ENCODE results near the gene CCDC73.
"Not testable (repeated sequence)": the region's sequence is repeated elsewhere in the genome, so short reads cannot be mapped to it uniquely, and the experiment has no call there.

Gene CCDC73

DNA sequence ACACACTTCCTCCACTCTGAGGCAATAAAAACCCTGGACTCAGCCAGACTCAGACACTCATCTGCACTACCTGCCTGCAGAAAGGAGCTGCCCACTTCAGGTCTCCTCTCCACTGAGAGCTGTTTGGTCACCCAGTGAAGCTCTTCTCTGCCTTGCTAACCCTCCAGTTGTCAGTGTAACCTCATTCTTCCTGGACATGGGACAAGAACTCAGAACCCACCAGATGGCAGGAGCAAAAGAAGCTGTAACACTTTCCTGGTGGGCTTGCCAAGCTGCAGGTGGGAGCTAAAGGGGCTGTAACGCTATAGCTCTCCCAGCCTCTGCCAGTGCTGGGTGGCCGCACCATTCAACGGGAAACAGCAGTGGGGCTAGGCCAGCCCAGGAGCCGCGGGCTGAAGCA lies 89.7 kb downstream of the CCDC73 start:
- DNase-seq, result no peak

DNA sequence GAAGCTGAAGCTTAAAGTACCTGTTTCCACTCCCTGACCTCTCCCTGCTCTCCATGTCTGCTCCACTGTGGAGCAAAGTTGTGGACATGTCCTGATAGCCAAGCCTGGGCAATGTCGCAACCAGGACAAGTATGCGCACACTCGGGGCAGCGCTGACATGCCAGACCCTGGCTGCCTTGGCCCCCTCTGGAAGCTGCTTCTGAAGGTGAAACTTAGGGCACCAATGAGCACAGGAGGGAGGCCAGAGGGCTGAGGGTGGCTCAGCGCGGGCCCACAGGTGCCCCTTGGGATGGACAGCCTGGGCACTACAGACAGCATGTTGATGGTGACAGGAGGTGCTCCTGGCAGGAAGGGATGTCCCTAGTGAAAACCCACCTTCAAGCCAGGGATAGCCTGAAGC lies 90.2 kb downstream of the CCDC73 start:
- DNase-seq, result no peak

DNA sequence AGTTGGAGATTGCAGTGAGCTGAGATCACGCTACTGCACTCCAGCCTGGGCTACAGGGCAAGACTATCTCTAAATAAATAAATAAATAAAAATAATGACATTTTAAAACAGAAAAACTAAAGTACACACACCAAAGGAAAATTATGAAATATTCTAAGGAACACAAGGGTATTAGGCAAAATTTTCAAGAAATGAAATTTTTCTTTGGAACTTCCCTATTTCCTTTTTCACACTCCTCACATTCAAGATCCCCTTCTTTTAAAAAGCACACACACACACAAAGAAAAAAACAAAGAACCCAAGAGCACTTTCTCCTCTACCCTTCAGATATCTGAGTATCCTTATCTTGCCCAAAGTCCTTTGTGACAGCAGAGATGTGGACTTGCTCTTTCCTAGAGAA lies 92.8 kb downstream of the CCDC73 start:
- no peak for DNase-seq

DNA sequence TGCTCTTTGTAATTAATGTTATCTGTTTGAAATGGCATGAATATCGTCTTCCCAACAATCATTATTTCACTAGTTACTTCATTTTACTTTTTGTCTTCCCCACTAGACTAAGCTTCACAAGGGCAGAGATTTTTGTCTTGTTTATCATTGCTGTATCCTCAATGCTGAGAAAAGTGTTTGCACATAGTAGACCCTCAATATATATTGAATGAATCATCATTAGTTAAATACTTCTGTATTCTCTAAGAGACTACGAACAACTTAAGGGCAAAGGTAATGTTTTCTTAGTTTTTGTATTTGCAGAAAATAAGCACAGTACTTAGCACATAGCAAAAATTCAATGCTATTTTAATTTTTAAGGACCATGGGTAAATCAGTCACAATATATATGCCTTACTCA lies 95.9 kb downstream of the CCDC73 start:
- DNase-seq, result no peak

DNA sequence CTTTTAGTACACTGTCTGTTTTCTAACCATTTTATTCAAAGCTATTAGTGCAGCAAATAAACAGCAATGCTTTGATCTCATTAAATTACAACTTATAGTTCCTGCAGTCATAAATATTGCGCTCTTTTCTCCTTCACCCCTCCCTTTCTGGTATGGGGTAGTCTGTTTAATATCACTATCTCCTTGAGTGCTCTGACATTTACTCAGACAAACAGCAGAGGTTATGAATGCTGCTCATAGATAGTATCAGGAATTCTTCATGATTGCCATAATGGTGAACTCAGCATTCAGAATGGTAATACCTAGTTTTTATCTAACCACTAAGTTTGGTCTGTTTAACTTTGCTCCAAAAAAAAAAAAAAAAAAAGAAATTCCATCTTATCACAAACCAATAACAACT lies 123.4 kb downstream of the CCDC73 start:
- no peak for DNase-seq

DNA sequence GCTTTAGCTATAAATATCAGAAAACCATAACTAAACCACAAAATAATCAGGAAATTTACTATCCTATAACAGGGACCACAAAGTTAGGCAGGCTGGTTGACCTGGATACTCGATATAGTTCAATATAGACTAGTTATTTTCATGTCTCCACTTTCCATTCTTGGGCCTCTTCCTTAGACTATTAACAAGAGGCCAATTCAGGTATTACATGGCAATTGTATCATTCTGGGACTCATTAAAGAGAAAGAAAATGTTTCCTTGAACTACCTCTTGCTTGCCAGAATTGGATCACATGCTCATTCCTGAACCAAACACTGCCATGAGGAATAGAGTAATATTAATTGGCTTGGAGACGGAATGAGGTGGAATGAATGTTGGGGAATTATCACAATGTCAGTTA lies 134.8 kb downstream of the CCDC73 start:
- no peak for DNase-seq

DNA sequence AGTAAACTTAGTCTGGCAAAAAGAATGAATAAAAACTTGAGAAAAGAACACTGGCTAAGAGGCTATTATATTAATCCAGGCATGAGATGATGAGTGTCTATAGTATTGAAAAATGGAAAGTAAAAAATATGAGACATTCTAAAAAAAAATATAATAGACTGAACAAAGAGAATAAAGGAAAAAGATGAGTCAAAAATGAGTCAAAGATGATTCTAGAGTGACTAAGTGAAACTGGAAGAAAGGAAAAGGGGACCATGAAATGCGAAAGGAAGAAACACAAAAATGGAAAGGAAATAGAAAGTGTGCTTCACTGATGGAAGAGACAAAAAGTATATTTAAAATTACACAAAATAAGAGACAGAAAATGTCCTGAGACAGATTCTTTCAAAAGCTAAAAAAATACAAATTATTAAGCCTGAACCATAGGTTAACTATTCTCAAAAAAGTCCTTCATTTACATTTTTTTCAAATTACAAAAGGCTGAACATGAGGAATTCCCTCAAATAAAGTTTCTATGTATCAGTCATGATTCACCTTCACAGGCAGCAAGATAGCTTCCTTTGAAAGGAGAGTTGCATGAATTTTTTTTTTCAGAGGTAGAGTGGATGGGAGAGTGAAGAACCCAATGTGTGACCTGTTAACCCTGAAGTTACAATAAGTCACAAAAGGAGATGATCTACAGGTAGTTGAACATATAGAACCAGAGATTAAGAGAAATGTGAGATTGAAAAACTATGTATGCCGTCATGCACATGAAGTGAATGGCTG lies 135.6 kb downstream of the CCDC73 start:
- no peak for DNase-seq

DNA sequence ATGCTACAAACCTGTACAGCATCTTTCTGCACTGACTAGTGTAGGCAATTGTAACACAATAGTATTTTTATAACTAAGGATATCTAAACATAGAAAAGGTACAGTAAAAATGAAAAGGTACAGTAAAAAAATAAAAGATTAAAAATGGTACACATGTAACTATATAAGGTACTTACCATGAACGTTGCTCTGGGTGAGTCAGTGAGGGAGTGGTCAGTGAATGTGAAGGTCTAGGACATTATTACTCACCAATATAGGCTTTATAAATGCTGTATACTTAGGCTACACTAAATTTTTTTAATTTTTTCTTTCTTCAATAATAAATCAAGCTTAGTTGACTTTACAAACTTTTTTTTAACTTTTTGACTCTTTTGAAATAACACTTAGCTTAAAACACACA lies 150.9 kb downstream of the CCDC73 start:
- no peak for DNase-seq

DNA sequence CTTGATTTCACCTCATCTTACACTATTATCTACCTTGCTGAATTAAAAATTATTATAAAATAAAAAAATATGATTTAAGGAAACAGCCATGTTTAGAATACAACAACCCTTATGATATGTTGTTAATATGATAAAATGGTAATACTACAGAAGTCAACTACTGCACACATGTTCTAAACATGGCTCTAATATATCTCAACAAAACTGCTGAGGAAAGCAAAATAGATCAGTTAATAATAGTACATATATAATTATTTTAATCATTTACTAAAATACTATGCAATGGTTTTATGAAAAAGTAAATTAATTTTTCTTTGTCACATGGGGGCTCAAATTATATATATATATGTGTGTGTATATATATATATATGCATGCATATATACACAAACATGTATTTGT lies 153.1 kb downstream of the CCDC73 start:
- no peak for DNase-seq

DNA sequence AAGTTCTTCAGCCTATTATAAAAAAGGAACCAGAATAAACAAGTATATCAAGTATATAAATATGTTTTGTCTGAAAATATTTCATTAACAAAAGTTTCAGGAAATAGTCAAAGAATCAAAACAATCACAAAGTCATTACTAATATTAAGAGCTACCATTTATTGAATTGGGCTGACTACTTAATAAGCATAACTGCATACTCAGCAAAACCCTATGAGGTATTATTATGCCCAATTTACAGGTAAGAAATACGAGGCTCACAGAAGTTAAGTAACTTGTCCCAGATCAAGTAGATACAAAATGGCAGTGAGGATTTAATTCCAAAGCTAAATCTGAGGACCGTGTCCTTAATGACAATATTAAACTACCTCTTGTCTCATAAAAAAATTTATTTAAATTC lies 158.6 kb downstream of the CCDC73 start:
- no peak for DNase-seq

DNA sequence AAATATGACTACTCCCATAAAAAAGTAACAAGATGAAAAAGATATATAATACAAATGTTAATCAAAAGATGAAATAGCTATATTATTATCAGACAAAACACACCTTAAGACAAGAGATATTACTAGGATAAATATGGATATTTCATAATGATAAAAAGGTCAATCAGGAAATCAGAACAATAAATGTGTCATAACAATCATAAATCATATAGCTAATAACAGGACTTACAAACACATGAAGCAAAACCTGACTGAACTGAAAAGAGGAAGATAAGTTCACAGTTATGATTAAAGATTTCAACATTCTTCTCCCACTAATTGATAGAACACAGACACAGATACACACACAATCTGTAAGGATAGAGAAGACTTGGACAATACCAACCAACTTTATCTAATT lies 163.6 kb downstream of the CCDC73 start:
- DNase-seq, result no peak

DNA sequence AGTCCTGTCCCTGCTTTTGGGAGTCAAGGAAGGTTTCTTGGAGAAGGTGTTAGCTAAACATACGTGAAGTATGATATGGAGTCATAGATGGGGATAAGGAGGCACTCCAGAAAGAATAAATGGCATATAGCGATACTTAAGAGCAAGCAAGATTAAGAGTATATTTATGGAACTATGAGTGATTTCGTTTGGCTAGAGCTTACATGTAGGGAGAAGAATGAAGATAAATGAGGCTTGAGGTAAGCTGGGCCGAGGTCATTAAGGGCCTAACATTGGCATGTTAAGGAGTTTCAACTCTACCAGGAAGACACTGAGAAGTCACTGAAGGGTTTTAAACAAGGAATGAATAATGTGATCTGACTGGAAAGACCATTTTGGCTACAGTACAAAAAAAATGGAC lies 177.6 kb downstream of the CCDC73 start:
- DNase-seq, result no peak

DNA sequence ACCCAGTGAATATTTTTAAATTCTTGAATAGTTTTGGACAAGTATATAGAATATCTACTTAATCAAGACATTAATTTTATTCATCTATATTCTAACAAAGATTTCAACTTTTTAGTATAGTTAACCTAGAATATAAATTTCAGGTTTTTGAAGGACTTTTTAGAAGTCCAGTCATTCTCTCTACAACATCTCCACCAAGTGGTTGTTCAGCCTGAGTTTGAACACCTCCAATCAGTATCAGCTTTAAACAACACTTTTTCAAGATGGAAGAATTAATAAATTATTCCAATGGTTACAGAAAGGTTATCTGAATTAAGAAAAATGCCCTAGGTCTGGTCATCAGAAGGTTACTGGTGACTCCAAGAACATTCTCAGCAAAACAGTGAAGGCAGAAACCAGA lies 179.0 kb downstream of the CCDC73 start:
- no peak for DNase-seq

DNA sequence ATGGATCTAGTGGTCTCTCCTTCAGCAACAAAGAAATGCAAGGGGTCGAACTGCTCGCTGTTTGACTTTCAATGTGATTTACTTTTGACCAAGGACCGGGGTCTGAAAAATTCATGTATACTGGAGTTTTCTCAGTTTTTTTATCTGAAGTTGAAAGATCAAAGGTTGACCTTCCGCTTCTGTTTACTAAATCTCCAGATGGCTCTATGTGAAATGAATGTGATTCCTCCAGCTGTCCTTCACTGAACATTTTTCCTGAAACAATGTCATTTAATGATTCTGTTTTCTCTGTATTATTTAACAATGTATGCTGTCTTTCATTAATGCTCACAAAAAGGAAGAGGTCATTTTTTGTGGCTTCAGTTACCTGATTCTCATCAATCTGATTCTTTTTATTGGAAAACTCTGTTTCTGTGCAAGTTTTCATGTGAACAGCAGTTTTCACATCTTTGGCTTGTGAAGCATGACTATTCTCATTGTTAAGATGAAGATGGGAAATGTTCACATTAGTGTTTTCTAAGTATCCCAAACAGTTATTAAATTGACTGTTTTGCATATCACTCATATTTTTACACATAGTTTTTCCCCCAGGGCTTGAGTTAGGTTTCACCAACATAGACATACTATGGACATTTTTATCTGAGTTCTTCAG lies 180.8 kb downstream of the CCDC73 start:
- DNase-seq, result no peak

DNA sequence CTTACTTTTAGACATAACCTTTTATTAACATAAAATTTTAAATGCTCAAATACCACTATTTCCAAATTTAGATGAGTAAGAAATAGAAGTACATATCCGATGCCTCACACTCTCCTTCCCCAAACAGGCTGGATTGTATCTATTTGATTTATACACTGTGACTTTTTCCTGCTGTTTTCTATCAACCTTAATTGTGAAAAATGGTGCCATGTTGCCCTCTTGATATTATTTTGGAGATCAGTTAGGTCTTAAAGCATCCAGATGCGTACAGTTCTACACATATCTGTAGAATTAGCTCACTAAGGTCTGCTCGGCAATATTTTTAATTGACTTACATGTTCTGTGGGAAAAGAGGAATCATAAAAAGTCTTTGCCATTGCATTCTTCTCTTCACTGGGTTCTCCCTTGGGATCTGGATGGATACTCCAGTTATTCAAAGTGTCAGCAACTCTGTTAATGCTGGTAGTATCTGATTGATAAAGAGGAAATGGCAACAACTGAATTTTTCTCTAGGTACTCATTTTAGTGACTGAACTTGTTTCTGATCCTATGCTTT lies 183.6 kb downstream of the CCDC73 start:
- no peak for DNase-seq

DNA sequence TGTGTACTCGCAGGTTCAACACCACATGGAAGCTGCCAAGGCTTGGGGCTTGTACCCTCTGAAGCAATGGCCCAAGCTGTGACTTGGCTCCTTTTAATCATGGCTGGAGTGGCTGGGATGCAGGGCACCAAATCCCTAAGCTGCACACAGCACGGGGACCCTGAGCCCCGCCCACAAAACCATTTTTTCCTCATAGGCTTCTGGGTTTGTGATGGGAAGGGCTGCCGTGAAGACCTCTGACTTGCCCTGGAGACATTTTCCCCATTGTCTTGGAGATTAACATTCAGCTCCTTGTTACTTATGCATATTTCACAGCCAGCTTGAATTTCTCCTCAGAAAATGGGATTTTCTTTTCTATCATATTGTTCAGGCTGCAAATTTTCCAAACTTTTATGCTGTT lies 185.6 kb downstream of the CCDC73 start:
- DNase-seq, result not testable (repeated sequence)

DNA sequence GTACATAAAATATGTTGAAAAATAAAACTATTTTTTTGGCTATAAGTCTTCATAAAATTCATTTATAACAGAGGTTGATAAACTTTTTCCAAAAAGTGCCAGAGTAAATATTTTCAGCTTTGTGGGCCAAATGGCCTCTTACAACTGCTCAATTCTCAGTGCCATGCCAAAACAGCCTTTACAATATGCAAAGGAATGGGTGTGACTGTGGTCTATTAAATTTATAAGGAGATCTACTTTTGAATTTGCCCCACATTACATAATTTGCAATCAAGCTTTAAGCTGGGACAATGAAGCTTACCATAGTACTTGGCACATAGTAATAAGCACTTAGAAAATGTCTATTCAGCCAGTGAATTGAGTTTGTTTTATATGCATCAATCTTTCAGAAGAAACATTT lies 188.2 kb downstream of the CCDC73 start:
- DNase-seq, result no peak

DNA sequence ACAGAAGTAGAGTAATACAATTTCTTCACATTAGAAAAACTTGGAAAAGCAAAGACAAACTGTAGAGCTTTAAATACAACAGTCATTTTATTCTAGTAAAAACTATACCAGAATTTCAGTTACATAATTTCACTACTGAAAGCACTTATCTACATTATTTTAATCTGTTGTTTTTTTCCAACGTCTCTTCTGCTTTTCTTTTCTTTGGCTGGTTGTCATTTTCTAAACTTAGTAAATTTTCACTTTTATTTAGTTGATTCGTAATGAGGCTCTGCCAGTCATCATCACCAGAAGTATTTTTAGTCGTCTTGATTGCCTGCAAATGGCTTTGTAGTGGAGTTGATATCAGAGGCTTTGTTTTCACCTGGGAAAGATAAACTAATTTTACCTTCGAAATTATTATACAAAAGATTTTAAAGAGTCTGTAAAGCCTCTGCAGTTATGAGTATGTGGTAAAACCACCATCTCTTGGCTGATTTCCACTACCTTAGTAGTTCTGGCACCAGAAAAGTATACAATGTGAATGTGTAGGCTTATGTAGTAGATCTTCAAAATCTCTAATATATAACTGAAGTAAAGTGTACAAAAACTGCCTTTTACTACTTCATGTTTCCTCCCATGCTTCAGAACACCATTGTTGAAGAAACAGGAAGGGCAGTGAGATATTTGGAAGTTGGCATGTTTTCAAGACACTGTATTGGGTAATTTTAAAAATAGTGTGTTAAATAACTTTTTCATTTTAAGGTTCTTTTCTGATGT lies 191.6 kb downstream of the CCDC73 start:
- no peak for DNase-seq

DNA sequence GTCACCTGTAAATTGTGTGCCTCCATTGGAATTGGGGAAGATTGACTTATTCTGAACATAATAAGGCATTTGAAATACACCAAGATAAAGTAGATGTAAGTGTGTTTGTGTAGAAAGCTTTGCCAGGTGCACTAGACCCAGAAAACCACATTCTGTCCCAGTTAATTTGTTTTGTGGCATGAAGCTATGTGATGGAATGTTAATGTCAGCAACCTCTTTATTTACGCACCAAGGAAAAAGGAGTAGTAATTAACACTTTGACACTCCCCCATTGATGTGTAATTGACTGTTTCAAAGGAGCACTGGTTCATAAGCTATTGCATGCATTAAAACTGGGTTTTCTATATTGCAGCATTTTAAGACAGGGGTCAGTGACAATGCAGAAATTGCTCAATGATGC lies 196.5 kb downstream of the CCDC73 start:
- no peak for DNase-seq

DNA sequence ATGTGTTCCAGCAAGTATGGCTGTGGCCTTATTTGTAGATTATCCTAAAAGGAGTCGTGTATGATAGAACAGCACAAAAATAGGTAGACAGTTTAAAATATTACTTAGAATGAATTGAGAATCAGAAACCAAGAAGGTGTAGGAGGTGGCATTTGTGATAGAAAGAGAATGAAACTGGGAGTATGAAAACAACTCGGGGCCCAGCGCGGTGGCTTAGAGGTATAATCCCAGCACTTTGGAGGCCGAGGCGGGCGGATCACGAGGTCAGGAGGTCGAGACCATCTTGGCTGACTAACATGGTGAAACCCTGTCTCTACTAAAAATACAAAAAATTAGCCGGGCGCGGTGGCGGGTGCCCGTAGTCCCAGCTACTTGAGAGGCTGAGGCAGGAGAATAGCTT lies 198.3 kb downstream of the CCDC73 start:
- not testable (repeated sequence) for DNase-seq

DNA sequence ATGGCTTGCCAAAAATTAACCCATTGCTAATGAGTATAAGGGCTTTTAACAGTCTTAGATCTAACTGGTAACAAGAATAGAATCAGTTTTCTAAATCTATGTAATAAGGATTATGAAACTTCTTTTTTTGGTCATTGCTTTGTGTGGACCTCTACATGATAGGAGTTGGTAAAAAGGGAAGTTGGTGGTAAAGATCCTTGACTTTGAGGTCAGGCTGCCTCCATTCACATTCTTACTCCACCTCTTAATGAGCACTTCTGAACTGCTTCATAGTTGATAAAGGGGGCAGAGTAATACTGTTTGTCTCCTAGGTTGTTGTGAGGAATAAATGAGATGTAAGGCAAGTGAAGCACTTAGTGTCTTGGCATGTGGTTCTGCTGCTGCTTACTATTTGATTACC lies 200.2 kb downstream of the CCDC73 start:
- no peak for DNase-seq

DNA sequence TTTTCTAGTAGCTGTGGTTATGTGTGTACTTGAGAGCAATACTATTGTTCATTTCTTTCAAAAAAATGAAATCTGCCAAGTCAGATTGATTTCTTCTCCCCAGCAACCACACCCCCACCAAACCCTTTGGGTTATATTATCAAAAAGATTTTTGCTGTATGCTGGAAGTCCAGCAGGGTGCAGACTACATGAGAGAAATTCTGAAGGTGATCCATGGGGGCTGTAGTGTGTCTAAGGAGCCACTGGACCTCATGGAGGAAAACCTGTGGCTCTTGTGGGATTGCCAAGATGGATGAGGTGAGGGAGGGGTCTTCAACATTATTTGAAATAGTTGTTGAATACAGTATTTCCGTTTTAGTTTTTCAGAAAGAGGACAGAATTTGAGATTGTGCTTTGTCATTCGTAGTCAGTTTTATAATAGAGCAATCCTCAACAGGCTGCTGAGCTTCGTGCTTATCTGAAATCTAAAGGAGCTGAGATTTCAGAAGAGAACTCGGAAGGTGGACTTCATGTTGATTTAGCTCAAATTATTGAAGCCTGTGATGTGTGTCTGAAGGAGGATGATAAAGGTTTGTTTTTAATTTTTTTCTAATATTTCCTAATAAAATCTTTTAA lies 207.8 kb downstream of the CCDC73 start:
- DNase-seq, result no peak

DNA sequence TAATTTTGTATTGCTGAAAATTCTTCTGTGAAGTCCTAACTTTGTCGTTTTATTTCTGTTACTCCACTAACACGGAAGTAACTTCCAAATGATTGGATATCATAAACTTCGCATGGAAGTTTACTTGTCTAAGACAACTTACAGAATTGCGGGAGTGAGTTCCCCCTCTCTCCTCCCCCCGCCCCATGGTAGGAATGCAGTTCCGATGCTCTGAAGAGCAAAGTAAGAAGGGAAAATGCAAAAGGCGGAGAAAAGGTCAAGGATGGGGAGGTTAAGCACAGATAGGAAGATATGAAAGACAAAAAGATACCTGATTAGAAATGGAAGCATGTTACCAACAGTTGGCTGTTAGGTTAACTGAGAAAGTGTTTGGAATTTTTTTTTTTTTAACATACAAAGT lies 209.5 kb downstream of the CCDC73 start:
- DNase-seq, result no peak

Measured in CD4-positive, alpha-beta T cell treated with Interleukin-15 for 1 hour (primary cell).